ENCODE measurements around the gene RAP1GAP2. TPM values are rescaled to one million over a fixed set of nuclear protein-coding genes. Genes with fewer than 3 reads are reported as not detected.
"Not testable (repeated sequence)": the region's sequence is repeated elsewhere in the genome, so short reads cannot be mapped to it uniquely, and the experiment has no call there.

The RAP1GAP2 gene
- polyA plus RNA-seq, 1 experiment: 4.8 TPM

DNA sequence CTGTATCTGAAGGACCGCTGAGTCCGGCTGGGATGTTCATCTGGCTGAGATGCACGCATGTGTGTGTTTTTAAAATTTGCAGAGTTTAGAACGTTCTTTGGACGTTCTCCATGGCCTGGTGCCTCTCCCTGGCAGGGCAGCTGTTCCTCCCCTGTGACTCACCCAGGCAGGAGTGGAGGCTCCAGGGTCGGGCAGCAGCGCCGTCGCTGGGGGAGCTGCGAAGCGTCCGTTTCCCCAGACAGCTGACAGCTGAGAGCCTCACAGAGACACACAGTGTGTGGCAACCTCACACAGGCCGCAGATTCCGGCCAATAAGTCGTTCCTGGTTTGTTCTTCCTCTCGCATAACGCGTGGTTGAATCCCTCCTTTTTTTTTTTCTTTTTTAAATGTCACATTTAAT lies 186.6 kb downstream of the RAP1GAP2 start:
- CTCF ChIA-PET: interaction anchor here (0.7 to 2.9 kb wide), 7 partner anchors 11 to 134 kb away, joined by 3 to 11 read pairs (median 3); no protein-coding TSS in a partner anchor
- POLR2A ChIA-PET: interaction anchor here (0.7 kb wide), 1 partner anchor 120 kb away, joined by 8 read pairs; no protein-coding TSS in a partner anchor
- Histone ChIP-seq H3K4me3 (ENCODE audit: low read depth, low read length) (no peak overlapping the region), H3K27me3 (ENCODE audit: control insufficient read depth, insufficient read depth, low read length) (no peaks in the 10 kb centered on the region), H3K36me3 (ENCODE audit: control insufficient read depth, insufficient read depth, low read length) (peaks cover 3% of the 10 kb centered on the region; the same call in 1 of the 2 replicates)
- DNase-seq (ENCODE audit: low read depth): peak; percentile 59
- TF ChIP-seq, protein P1, sequence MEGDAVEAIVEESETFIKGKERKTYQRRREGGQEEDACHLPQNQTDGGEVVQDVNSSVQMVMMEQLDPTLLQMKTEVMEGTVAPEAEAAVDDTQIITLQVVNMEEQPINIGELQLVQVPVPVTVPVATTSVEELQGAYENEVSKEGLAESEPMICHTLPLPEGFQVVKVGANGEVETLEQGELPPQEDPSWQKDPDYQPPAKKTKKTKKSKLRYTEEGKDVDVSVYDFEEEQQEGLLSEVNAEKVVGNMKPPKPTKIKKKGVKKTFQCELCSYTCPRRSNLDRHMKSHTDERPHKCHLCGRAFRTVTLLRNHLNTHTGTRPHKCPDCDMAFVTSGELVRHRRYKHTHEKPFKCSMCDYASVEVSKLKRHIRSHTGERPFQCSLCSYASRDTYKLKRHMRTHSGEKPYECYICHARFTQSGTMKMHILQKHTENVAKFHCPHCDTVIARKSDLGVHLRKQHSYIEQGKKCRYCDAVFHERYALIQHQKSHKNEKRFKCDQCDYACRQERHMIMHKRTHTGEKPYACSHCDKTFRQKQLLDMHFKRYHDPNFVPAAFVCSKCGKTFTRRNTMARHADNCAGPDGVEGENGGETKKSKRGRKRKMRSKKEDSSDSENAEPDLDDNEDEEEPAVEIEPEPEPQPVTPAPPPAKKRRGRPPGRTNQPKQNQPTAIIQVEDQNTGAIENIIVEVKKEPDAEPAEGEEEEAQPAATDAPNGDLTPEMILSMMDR (IDR thresholded peaks at IDR 0.05; ENCODE audit: insufficient read depth, low read depth, low read length): peak; percentile 70

DNA sequence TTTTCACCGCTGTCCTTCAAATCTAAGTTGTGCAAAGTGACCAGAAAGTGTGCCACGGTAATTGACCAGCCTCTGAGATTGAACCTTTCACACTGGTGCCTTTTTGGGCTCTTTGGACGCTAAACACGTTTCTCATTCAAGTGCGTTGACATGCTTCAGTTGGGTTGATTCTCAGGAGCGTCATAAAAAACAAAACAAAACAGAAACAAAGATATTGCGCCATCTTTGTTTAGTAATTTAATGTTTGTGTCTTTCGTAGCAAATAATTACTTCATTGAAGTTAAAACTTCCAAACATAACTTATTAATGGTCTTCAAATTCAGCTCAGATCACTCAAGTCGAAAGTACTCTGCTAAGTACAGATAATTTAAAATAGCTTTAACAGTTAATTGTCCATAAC lies 187.0 kb downstream of the RAP1GAP2 start:
- Histone ChIP-seq H3K36me3 (ENCODE audit: control insufficient read depth, insufficient read depth, low read length) (peaks cover 3% of the 10 kb centered on the region; the same call in 1 of the 2 replicates), H3K27me3 (ENCODE audit: control insufficient read depth, insufficient read depth, low read length) (no peaks in the 10 kb centered on the region), H3K4me3 (ENCODE audit: low read depth, low read length) (no peak overlapping the region)
- ChIA-PET CTCF (interaction anchor here (0.6 to 2.9 kb wide), 7 partner anchors 11 to 145 kb away, joined by 3 to 11 read pairs (median 3); no protein-coding TSS in a partner anchor), POLR2A (no interaction called here)
- no peak for DNase-seq (ENCODE audit: low read depth)
- TF ChIP-seq, protein P1 (IDR thresholded peaks at IDR 0.05; ENCODE audit: insufficient read depth, low read depth, low read length): no peak

DNA sequence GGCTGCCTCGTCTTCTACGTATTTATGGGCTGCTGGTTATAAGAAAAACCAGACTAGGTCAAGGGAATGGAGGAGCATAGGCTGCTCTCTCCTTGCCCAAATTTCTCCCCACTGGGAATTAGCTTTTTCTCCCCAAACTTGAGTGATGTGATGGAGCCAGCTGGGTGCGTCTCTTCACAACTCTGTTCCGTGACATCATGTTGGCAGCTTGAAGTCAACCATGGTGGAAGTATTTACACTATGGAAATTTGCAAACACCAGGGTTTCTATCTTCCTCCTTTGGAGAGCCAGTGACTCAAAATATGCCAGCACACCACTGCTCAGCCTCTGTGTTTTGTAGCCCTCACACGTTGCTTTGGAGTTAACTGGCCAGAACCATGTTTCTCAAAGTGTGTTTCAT lies 189.1 kb downstream of the RAP1GAP2 start:
- CTCF ChIA-PET: interaction anchor here (0.9 to 1.9 kb wide), 3 partner anchors 12 to 136 kb away, joined by 3 to 6 read pairs (median 3); no protein-coding TSS in a partner anchor
- Histone ChIP-seq H3K27me3 (ENCODE audit: control insufficient read depth, insufficient read depth, low read length) (no peaks in the 10 kb centered on the region), H3K4me3 (ENCODE audit: low read depth, low read length) (no peak overlapping the region), H3K36me3 (ENCODE audit: control insufficient read depth, insufficient read depth, low read length) (peaks cover 3% of the 10 kb centered on the region; the same call in 1 of the 2 replicates)
- POLR2A ChIA-PET: no interaction called here
- TF ChIP-seq, protein P1 (IDR thresholded peaks at IDR 0.05; ENCODE audit: insufficient read depth, low read depth, low read length): no peak
- DNase-seq (ENCODE audit: low read depth): no peak

DNA sequence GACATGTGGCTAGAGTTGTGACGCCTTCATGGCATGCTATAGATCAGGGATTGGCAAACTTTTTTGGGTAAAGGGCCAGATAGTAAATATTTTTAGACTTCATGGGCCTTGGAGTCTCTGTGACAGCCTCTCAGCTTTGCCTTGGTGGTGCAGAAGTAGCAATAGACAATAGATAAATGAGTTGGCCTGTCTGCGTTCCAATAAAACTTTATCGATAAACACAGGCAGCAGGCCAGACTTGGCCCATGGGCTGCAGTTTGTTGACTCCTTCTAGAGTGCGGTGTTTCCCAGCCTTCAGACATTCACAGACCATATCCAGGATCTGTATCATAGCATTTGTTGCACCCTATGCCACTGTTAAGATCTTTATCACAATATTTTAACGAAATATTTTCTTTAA lies 190.7 kb downstream of the RAP1GAP2 start:
- ChIA-PET CTCF (interaction anchor here (1.3 kb wide), 1 partner anchor 138 kb away, joined by 5 read pairs; no protein-coding TSS in a partner anchor), POLR2A (no interaction called here)
- TF ChIP-seq, protein P1 (IDR thresholded peaks at IDR 0.05; ENCODE audit: insufficient read depth, low read depth, low read length): no peak
- no peak for DNase-seq (ENCODE audit: low read depth)
- Histone ChIP-seq H3K4me3 (ENCODE audit: low read depth, low read length) (no peak overlapping the region), H3K36me3 (ENCODE audit: control insufficient read depth, insufficient read depth, low read length) (no peaks in the 10 kb centered on the region), H3K27me3 (ENCODE audit: control insufficient read depth, insufficient read depth, low read length) (no peaks in the 10 kb centered on the region)

DNA sequence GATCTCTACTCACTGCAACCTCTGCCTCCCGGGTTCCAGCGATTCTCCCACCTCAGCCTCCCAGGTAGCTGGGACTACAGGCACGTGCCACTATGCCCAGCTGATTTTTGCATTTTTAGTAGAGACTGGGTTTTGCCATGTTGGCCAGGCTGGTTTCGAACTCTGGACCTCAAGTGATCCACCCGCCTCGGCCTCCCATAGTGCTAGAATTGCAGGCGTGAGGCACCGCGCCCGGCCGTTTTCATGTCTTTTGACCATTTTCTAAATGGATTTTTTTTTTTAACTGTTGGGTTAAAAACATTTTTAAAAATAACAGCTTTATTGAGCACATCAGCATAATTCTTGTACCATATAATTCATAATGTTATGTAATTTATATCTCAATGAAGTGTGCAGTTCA lies 193.2 kb downstream of the RAP1GAP2 start:
- H3K4me3 ChIP-seq (ENCODE audit: low read depth, low read length); DNase-seq (ENCODE audit: low read depth); H3K27me3 ChIP-seq (ENCODE audit: control insufficient read depth, insufficient read depth, low read length); H3K36me3 ChIP-seq (ENCODE audit: control insufficient read depth, insufficient read depth, low read length); POLR2A ChIA-PET; CTCF ChIA-PET: not testable (repeated sequence)

DNA sequence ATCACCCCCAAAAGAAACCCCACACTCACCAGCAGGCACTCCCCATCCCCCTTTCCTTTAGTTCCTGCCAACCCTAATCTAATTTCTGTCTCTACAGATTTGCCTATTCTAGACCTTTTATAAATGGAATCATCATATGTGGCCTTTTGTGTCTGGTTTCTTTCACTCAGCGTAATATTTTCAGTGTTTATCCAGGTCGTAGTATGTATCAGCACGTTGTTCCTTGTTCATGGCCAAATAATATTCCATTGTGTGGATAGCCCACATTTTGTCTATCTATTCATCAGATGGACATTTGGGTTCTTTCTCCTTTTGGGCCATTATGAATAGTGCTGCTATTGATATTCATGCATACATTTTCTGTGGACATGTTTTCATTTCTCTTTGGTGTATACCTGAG lies 193.6 kb downstream of the RAP1GAP2 start:
- Histone ChIP-seq H3K27me3 (ENCODE audit: control insufficient read depth, insufficient read depth, low read length) (no peaks in the 10 kb centered on the region), H3K4me3 (ENCODE audit: low read depth, low read length) (no peak overlapping the region), H3K36me3 (ENCODE audit: control insufficient read depth, insufficient read depth, low read length) (no peaks in the 10 kb centered on the region)
- TF ChIP-seq, protein P1 (IDR thresholded peaks at IDR 0.05; ENCODE audit: insufficient read depth, low read depth, low read length): no peak
- POLR2A ChIA-PET: no interaction called here
- no peak for DNase-seq (ENCODE audit: low read depth)
- CTCF ChIA-PET: interaction anchor here (1.4 kb wide), 1 partner anchor 14 kb away, joined by 3 read pairs; no protein-coding TSS in a partner anchor
